Measurements from ENCODE around the gene LIMK1.

The LIMK1 gene

GRCh38 chr7:74083928-74084721, 521 bp downstream of the LIMK1 start:
- DNase-seq (ENCODE audit: low read depth): peak; percentile 48
- TF ChIP-seq, protein P1, sequence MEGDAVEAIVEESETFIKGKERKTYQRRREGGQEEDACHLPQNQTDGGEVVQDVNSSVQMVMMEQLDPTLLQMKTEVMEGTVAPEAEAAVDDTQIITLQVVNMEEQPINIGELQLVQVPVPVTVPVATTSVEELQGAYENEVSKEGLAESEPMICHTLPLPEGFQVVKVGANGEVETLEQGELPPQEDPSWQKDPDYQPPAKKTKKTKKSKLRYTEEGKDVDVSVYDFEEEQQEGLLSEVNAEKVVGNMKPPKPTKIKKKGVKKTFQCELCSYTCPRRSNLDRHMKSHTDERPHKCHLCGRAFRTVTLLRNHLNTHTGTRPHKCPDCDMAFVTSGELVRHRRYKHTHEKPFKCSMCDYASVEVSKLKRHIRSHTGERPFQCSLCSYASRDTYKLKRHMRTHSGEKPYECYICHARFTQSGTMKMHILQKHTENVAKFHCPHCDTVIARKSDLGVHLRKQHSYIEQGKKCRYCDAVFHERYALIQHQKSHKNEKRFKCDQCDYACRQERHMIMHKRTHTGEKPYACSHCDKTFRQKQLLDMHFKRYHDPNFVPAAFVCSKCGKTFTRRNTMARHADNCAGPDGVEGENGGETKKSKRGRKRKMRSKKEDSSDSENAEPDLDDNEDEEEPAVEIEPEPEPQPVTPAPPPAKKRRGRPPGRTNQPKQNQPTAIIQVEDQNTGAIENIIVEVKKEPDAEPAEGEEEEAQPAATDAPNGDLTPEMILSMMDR (IDR thresholded peaks at IDR 0.05; ENCODE audit: low read length, missing control alignments): no peak
- H3K4me3 ChIP-seq (replicated peaks; ENCODE audit: low read depth, low read length): peak overlapping the region; percentile 66

- TF ChIP-seq, protein P1 (IDR thresholded peaks at IDR 0.05; ENCODE audit: low read length, missing control alignments): no peak
- DNase-seq (ENCODE audit: low read depth): no peak
These were observed 1.3 kb downstream of the LIMK1 start for GRCh38 chr7:74084722-74085578.

GRCh38 chr7:74087791-74088453, 4.3 kb downstream of the LIMK1 start:
- TF ChIP-seq, protein P1 (IDR thresholded peaks at IDR 0.05; ENCODE audit: low read length, missing control alignments): no peak
- no peak overlapping the region for H3K4me3 ChIP-seq (replicated peaks; ENCODE audit: low read depth, low read length)
- DNase-seq (ENCODE audit: low read depth): no peak

More at GRCh38 chr7:74084722-74085578, 1.3 kb downstream of the LIMK1 start:
- peak overlapping the region; percentile 66 for H3K4me3 ChIP-seq (replicated peaks; ENCODE audit: low read depth, low read length)

DNA sequence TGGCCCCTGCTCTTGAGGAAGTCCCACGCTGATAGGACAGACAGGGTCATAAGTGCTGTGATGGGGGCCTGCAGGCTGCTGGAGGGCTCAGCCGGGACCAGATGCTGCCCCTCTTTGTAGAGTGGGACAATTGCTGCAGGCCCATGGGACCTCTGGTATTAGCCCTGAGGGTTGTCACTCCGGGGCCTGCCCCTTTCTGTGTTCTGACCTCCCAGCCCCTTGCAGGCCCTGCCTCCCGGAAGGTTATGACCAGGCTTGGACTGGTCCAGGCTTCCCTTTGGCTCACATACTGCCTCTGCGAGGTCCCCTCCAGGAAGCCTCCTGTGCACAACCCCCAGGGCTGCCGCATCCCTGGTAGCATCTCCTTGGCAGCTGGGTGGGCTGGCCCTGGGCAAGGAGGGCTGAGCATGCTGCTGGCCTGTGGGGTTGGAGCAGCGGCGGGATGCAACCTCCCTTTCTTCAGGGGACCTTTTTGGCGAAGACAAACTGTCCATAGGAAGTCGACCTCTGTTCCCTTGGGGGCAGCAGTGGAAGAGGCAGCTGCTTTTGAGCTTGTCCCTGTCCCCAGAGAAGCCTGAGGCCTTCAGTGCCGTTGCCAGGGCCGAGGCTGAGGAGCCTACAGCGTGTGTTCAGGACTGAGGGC, 8.8 kb downstream of the LIMK1 start:
- H3K4me3 ChIP-seq (replicated peaks; ENCODE audit: low read depth, low read length): no peak overlapping the region
- TF ChIP-seq, protein P1 (IDR thresholded peaks at IDR 0.05; ENCODE audit: low read length, missing control alignments): no peak
- DNase-seq (ENCODE audit: low read depth): no peak

GRCh38 chr7:74092964-74093471, 9.4 kb downstream of the LIMK1 start:
- H3K4me3 ChIP-seq (replicated peaks; ENCODE audit: low read depth, low read length): no peak overlapping the region
- DNase-seq (ENCODE audit: low read depth): no peak
- TF ChIP-seq, protein P1 (IDR thresholded peaks at IDR 0.05; ENCODE audit: low read length, missing control alignments): no peak

DNA sequence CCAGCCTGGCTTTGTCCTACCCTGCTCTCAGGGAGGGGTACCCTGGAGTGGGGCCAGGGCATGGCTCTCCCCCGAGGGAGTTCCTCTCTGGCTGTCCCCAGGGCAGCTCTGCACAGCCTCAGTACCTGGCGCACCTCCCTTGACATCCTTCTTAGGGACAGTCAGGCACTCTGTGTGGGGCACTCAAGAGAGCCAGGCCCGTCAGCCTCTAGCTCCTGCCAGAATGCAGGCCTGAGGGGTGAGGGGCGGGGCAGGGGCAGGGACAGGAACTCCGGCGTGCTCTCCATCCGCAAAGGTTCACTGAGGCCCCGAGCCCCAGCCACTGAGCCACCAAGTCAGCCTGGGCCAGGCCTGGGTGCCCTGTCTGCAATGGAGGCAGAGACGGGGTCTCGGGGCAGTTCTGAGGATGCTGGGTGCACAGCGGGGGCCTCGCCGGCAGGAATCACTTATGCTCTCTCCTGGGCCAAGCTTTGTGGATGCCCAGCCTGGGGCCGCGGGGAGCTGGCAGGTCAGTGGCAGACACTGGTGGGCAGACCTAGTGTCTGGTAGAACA, 10.1 kb downstream of the LIMK1 start:
- no peak overlapping the region for H3K4me3 ChIP-seq (replicated peaks; ENCODE audit: low read depth, low read length)
- DNase-seq (ENCODE audit: low read depth): no peak
- TF ChIP-seq, protein P1 (IDR thresholded peaks at IDR 0.05; ENCODE audit: low read length, missing control alignments): no peak
